Urinary bladder (tissue), 4 donors: ENCODE data around the gene TFF2. TPM values are rescaled to one million over a fixed set of nuclear protein-coding genes. Genes with fewer than 3 reads are reported as not detected.

Experiments
- DNase-seq: peaks from one replicate; pipeline ENCODE4 v3.0.0-alpha.2; 2015; ENCODE audit errors: extremely low spot score
- H3K27ac ChIP-seq: one replicate; pipeline ENCODE4 v1.5.1; 2013; ENCODE audit warnings: low read depth, mild to moderate bottlenecking, moderate library complexity
- H3K36me3 ChIP-seq: one replicate; pipeline ENCODE4 v1.6.1; 2013; ENCODE audit warnings: mild to moderate bottlenecking, moderate library complexity; ENCODE audit not compliant: insufficient read depth
- H3K4me1 ChIP-seq: one replicate; pipeline ENCODE4 v1.6.1; 2013; ENCODE audit warnings: mild to moderate bottlenecking, moderate library complexity; ENCODE audit not compliant: insufficient read depth
- H3K4me3 ChIP-seq: one replicate; pipeline ENCODE4 v1.5.1; 2013; ENCODE audit warnings: low read depth, low read length
- WGBS: extraction: QIAGEN DNeasy Blood & Tissue Kit; methylation state at CpG from one replicate; pipeline ENCODE4 v1.1.7; 2013; 5-methylcytosine and 5-hydroxymethylcytosine counted together
- polyA plus RNA-seq: library from polyadenylated mRNA; stranded (reverse); fragments of 200-250 nt; gene quantifications from one replicate; pipeline ENCODE4 v1.2.3, GENCODE V29; 2013
- total RNA-seq: library from RNA; depleted of rRNA; stranded (reverse); fragments of >200 nt; gene quantifications from one replicate; pipeline ENCODE4 v1.2.3, GENCODE V29; 2014
- donor health status: healthy with polysubstance abuse.
- donor health status: healthy.

TFF2 gene
- total and polyA plus RNA-seq, 2 donors: not detected

DNA sequence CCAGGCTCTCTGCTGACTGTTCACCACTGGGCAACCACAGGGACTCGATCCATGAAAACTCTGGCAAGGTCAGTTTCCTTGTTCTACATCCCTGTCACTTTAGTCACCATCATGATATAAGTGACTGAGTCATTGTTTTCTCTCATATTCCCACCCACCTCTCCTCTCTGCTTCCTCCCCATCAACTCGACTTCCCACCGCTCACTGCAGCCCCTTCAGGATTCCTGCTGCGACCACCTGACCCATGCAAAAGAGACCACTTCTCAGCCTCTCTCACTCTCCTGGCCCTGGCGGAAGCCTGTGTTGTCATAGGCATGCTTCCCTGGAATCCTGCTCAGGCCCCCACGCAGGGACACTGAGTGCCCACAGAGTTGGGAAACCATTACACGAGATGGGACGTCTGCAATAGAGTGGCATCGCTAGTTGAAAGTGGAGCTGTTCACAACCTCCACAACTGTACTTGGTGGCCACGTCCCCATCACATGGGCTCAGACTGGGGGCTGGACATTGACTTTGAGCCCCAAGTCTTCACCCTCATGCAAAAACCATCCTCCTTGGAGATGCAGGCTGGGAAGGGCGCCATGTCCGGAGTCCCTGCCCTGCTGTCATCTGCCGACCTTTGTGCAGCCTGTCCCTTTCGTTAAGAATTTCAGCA lies 1.8 kb upstream of the TFF2 start:
- Histone ChIP-seq H3K4me3 (no peak overlapping the region), H3K4me1 (no peaks in the 10 kb centered on the region), H3K36me3 (no peaks in the 10 kb centered on the region), H3K27ac (no peak overlapping the region)
- WGBS: 88% methylated on average over 14 of the region's 14 CpGs
- DNase-seq: no peak

DNA sequence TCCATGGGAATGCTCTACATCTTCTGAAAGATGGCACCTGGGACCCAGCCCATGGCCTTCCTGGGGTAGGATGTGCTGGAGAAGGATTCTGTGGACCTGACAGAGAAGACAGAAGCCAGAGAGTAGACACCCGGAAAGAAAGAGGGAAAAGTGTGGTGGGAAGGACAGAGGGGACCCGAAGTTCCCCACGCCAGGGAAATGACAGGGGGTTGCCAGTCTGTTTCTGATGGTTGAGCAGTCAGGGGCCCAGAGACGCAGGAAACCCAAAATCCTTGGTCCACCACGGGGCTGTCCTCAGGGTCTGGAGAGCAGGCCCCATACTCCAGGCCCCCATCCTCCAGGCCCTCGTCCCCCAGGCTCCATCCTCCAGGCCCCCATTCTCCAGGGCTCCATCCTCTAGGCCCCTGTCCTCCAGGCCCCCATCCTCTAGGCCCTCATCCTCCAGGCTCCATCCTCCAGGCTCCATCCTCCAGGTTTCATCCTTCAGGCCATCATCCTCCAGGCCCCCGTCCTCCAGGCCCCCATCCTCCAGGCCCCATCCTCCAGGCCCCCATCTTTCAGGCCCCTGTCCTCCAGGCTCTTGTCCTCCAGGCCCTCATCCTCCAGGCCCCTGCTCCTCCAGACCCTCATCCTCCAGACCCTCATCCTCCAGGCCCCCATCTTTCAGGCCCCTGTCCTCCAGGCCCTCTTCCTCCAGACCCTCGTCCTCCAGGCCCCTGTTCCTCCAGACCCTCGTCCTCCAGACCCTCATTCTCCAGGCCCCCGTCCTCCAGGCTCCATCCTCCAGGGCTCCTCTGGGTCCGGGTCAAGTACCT lies 1.0 kb upstream of the TFF2 start:
- no peak overlapping the region for H3K4me3 ChIP-seq
- H3K36me3 ChIP-seq: no peaks in the 10 kb centered on the region
- H3K27ac ChIP-seq: no peak overlapping the region
- H3K4me1 ChIP-seq: no peaks in the 10 kb centered on the region
- WGBS: 78% methylated on average over 11 of the region's 11 CpGs
- no peak for DNase-seq

- WGBS: 70% methylated on average over 11 of the region's 11 CpGs
- H3K4me1 ChIP-seq: no peaks in the 10 kb centered on the region
- DNase-seq: no peak
- H3K27ac ChIP-seq: no peak overlapping the region
- no peaks in the 10 kb centered on the region for H3K36me3 ChIP-seq
- no peak overlapping the region for H3K4me3 ChIP-seq
These were observed 380 bp downstream of the TFF2 start for GRCh38 chr21:42350318-42350910.

DNA sequence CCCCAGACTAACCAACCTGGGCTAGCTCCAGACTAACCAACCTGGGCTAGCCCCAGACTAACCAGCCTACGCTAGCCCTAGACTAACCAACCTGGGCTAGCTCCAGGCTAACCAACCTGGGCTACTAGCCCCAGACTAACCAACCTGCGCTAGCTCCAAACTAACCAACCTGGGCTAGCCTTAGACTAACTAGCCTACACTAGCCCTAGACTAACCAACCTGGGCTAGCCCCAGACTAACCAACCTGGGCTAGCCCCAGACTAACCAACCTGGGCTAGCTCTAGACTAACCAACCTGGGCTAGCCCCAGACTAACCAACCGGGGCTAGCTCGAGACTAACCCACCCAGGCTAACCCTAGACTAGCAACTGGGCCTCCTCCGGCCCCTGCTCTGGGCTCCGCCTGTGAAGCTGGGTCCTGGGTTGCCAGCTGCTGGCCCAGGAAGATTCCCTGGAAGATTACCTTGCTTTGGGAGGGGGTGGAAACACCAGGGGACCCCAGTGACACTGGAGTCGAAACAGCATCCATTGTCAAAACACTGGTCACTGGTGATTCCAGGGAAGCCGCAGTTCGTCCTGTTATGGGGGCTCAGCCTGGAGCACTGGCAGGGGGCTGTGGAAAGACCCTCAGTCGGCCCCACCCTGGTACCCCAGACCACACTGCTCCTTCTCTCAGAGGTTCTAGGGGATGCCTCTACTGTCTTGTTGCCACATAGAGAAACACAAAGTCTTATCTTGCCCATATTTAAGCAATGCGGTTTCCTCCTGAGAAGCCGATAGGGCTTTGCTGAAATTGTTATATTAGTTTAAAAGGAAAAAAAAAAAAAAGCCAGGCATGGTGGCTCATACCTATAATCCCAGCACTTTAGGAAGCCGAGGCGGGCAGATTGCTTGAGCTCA lies 1.1 kb downstream of the TFF2 start:
- H3K27ac ChIP-seq: no peak overlapping the region
- no peaks in the 10 kb centered on the region for H3K4me1 ChIP-seq
- 80% methylated on average over 14 of the region's 14 CpGs for WGBS
- no peaks in the 10 kb centered on the region for H3K36me3 ChIP-seq
- H3K4me3 ChIP-seq: no peak overlapping the region
- DNase-seq: no peak

GRCh38 chr21:42348762-42349161 lies 2.0 kb downstream of the TFF2 start:
- DNase-seq: no peak
- Histone ChIP-seq H3K4me3 (no peak overlapping the region), H3K4me1 (no peaks in the 10 kb centered on the region), H3K36me3 (no peaks in the 10 kb centered on the region), H3K27ac (no peak overlapping the region)
- 98% methylated on average over 2 of the region's 2 CpGs for WGBS

DNA sequence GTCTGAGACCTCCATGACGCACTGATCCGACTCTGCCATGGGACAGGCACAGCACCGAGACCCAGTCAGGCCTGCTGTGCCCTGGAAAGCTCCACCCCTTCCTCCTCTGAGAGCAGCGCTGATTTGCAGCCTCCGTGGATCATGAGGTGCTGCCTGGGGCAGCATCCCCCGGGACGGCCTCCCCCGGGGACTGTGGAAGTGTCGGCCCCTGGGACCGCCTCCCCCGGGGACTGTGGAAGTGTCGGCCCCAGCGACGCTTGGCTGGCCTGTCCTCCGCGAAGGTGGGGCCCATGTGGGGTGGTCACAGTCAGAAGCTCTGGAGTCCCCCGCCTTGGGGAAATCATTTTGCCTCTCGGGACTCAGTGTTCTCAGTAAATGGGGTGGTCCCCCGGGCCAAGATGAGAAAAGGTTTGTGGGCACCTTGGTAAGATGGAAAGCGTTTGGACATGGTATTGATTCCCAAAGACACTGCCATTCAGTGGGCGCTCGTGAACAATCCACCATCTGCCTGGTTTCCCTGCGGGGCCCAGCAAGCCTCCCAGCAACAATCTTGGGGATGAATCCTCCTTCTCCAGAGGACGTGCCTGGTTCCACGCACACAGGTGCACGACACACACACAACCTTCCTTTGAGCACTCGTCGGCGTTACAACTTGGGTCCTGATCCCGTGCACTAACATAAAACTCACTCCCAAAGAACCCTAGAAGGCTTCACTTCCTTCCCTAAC lies 3.0 kb downstream of the TFF2 start:
- DNase-seq: no peak
- Histone ChIP-seq H3K4me1 (no peaks in the 10 kb centered on the region), H3K4me3 (no peak overlapping the region), H3K27ac (no peak overlapping the region), H3K36me3 (no peaks in the 10 kb centered on the region)
- 85% methylated on average over 30 of the region's 30 CpGs for WGBS

GRCh38 chr21:42346866-42347600 lies 3.8 kb downstream of the TFF2 start:
- no peaks in the 10 kb centered on the region for H3K36me3 ChIP-seq
- H3K27ac ChIP-seq: no peak overlapping the region
- H3K4me3 ChIP-seq: no peak overlapping the region
- 87% methylated on average over 30 of the region's 30 CpGs for WGBS
- H3K4me1 ChIP-seq: no peaks in the 10 kb centered on the region
- no peak for DNase-seq

DNA sequence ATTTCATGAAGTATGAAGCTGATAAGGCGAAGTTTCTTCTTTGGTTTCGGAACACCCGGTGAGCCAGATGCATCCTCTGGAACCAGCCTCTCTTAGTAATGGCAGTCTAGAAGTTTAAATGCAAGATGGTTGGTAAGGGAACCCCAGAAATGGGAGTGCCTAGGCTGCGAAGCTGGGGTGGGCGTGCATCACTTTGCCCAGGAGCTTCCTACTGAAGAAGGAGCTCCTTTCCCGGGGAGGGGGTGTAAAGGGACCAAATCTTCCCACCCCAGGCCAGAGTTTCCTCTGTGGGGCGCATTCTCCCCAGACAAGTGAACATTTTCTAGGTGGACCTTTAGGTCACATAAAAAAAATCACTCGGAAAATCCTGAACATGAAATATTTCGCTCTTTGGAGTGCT lies 4.4 kb downstream of the TFF2 start:
- no peak for DNase-seq
- WGBS: 88% methylated on average over 9 of the region's 9 CpGs
- no peak overlapping the region for H3K27ac ChIP-seq
- H3K36me3 ChIP-seq: no peaks in the 10 kb centered on the region
- H3K4me1 ChIP-seq: no peaks in the 10 kb centered on the region
- H3K4me3 ChIP-seq: no peak overlapping the region

DNA sequence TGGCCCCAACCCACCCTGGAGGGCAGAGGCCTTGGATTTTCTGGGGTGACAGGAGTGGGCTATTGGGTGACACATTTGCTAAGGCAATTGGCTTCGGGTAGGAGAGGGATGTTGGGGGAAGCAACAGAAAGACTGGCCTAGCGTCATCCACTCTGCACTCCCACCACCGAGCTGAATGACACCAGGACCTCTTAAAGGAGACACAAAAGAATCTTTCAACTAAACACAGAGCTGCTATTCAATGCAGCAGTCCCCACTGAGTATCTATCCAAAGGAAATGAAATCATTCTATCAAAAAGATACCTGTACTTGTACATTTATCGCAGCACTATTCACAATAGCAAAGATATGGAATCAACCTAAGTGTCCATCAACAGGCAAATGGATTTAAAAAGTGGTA lies 6.2 kb downstream of the TFF2 start:
- Histone ChIP-seq H3K27ac (no peak overlapping the region), H3K36me3 (no peaks in the 10 kb centered on the region), H3K4me1 (no peaks in the 10 kb centered on the region), H3K4me3 (no peak overlapping the region)
- no peak for DNase-seq
- 74% methylated on average over 4 of the region's 4 CpGs for WGBS

DNA sequence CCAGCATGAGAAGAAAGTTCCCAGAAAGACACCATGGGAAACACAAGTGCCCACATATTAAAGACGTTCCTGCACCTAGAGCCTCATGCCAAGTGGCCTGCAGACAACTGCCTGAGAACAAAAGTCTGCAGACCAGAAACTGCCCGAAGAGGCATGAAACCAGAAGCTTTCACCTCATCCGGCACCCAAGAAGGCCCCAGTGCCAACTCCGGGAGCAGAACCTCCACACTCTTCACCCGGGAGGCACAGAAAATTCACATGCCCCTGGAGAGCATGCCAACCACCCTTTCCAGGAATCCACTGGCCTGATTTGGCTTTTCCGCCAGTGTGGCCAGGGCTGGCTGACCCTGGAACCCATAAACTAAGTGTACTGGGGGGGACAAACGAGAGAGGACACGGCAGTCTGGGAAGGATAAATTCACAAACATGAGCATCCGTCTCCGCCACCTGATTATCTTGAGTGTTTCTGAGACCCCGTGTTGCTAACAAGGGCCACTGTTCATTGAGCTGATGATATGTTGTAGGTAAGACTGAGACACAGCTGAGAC lies 6.8 kb downstream of the TFF2 start:
- Histone ChIP-seq H3K4me3 (no peak overlapping the region), H3K36me3 (no peaks in the 10 kb centered on the region), H3K27ac (no peak overlapping the region), H3K4me1 (no peaks in the 10 kb centered on the region)
- 83% methylated on average over 11 of the region's 11 CpGs for WGBS
- DNase-seq: no peak

DNA sequence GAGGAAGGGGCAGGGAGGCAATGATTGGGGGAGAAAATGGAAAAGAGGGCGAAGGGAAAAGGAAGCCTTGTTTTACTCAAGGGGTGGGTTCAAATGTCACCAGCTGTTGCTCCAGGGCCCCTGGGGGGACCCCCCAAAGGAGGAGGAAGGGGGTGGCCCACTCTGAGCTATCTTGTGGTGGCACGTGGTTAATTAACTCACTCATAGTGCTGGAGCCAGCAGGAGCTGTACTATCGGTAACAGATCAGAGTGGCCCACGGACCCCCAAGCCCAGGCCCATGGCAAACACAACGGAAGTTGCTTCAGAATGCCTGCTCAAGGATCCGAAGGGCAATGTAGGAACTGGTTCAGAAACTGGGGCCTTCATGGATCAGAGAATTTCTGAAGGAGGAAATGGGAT lies 7.2 kb downstream of the TFF2 start:
- no peak overlapping the region for H3K27ac ChIP-seq
- no peak overlapping the region for H3K4me3 ChIP-seq
- no peak for DNase-seq
- 89% methylated on average over 6 of the region's 6 CpGs for WGBS
- no peaks in the 10 kb centered on the region for H3K36me3 ChIP-seq
- no peaks in the 10 kb centered on the region for H3K4me1 ChIP-seq

GRCh38 chr21:42343101-42343500 lies 7.7 kb downstream of the TFF2 start:
- DNase-seq: no peak
- Histone ChIP-seq H3K4me3 (no peak overlapping the region), H3K36me3 (no peaks in the 10 kb centered on the region), H3K27ac (no peak overlapping the region), H3K4me1 (no peaks in the 10 kb centered on the region)
- WGBS: 82% methylated on average over 10 of the region's 10 CpGs
